Measurements from ENCODE around the gene GOLGA3. TPM values are rescaled to one million over a fixed set of nuclear protein-coding genes. Genes with fewer than 3 reads are reported as not detected.
A peak's percentile ranks its signal among the peaks of the same experiment; 100 is the strongest.
"Not testable (repeated sequence)": the region's sequence is repeated elsewhere in the genome, so short reads cannot be mapped to it uniquely, and the experiment has no call there.

GOLGA3 gene
- total RNA-seq, 4 donors from 2014 or later, result 47.8 to 90.8 (median 76.6) TPM

- Histone ChIP-seq H3K36me3 (peaks cover 0 to 97% (median 0%) of the 10 kb centered on the region in 3 donors), H3K4me1 (no peaks in the 10 kb centered on the region), H3K4me3 (no peak overlapping the region), H3K27ac (peak overlapping the region in 1 of 4 donors; percentile 55), H3K27me3 (no peaks in the 10 kb centered on the region), H3K9me3 (no peaks in the 10 kb centered on the region)
- TF ChIP-seq POLR2A (IDR thresholded peaks at IDR 0.05) (no peak), CTCF (IDR thresholded peaks at IDR 0.05) (no peak)
- no peak for DNase-seq
Observed at GRCh38 chr12:132872073-132872855, 43.6 kb upstream of the GOLGA3 start.

GRCh38 chr12:132869551-132869950 lies 40.9 kb upstream of the GOLGA3 start:
- DNase-seq, result no peak
- no peak overlapping the region for H3K27ac ChIP-seq
- no peak for TF ChIP-seq POLR2A (IDR thresholded peaks at IDR 0.05)
- H3K4me3 ChIP-seq, result no peak overlapping the region
- H3K36me3 ChIP-seq, result peaks cover 0 to 96% (median 0%) of the 10 kb centered on the region in 3 donors
- H3K4me1 ChIP-seq, result no peaks in the 10 kb centered on the region
- no peaks in the 10 kb centered on the region for H3K27me3 ChIP-seq
- H3K9me3 ChIP-seq, result no peaks in the 10 kb centered on the region

GRCh38 chr12:132866251-132866828 lies 37.7 kb upstream of the GOLGA3 start:
- Histone ChIP-seq H3K4me1 (no peaks in the 10 kb centered on the region), H3K27ac (no peak overlapping the region), H3K36me3 (peaks cover 0 to 87% (median 0%) of the 10 kb centered on the region in 3 donors), H3K27me3 (no peaks in the 10 kb centered on the region), H3K9me3 (no peaks in the 10 kb centered on the region), H3K4me3 (no peak overlapping the region)
- TF ChIP-seq POLR2A (IDR thresholded peaks at IDR 0.05) (no peak), CTCF (IDR thresholded peaks at IDR 0.05) (no peak)
- DNase-seq, result no peak

- H3K9me3 ChIP-seq, result no peaks in the 10 kb centered on the region
- H3K4me3 ChIP-seq, result no peak overlapping the region
- H3K36me3 ChIP-seq, result peaks cover 0 to 89% (median 3%) of the 10 kb centered on the region in 3 donors
- no peaks in the 10 kb centered on the region for H3K4me1 ChIP-seq
- TF ChIP-seq POLR2A (IDR thresholded peaks at IDR 0.05), result no peak
- H3K27me3 ChIP-seq, result no peaks in the 10 kb centered on the region
- no peak overlapping the region for H3K27ac ChIP-seq
- no peak for DNase-seq
Observed at GRCh38 chr12:132861558-132861957, 32.9 kb upstream of the GOLGA3 start.

GRCh38 chr12:132858718-132859266 lies 30.1 kb upstream of the GOLGA3 start:
- Histone ChIP-seq H3K4me1 (no peaks in the 10 kb centered on the region), H3K27ac (no peak overlapping the region), H3K27me3 (no peaks in the 10 kb centered on the region), H3K4me3 (no peak overlapping the region), H3K9me3 (no peaks in the 10 kb centered on the region), H3K36me3 (peaks cover 0 to 90% (median 3%) of the 10 kb centered on the region in 3 donors)
- TF ChIP-seq CTCF (IDR thresholded peaks at IDR 0.05) (no peak), POLR2A (IDR thresholded peaks at IDR 0.05) (no peak)
- DNase-seq, result no peak

GRCh38 chr12:132857019-132857418 lies 28.4 kb upstream of the GOLGA3 start:
- H3K27ac ChIP-seq, H3K27me3 ChIP-seq, H3K4me1 ChIP-seq, H3K9me3 ChIP-seq, DNase-seq, H3K4me3 ChIP-seq: not testable (repeated sequence)
- peaks cover 0 to 98% (median 3%) of the 10 kb centered on the region in 3 donors for H3K36me3 ChIP-seq

GRCh38 chr12:132856581-132856980 lies 27.9 kb upstream of the GOLGA3 start:
- Histone ChIP-seq H3K9me3 (no peaks in the 10 kb centered on the region), H3K4me1 (no peaks in the 10 kb centered on the region), H3K4me3 (no peak overlapping the region), H3K27ac (no peak overlapping the region), H3K36me3 (peaks cover 0 to 98% (median 3%) of the 10 kb centered on the region in 3 donors), H3K27me3 (no peaks in the 10 kb centered on the region)
- DNase-seq, result no peak
- no peak for TF ChIP-seq CTCF (IDR thresholded peaks at IDR 0.05)
- TF ChIP-seq POLR2A (IDR thresholded peaks at IDR 0.05), result no peak

GRCh38 chr12:132855211-132855610 lies 26.5 kb upstream of the GOLGA3 start:
- DNase-seq, H3K27ac ChIP-seq, H3K9me3 ChIP-seq, H3K27me3 ChIP-seq, H3K4me3 ChIP-seq, H3K4me1 ChIP-seq: not testable (repeated sequence)
- peaks cover 0 to 98% (median 0%) of the 10 kb centered on the region in 3 donors for H3K36me3 ChIP-seq
